Umbilical cord (tissue), 1 donor: ENCODE results near the gene ART5. TPM values are rescaled to one million over a fixed set of nuclear protein-coding genes. Genes with fewer than 3 reads are reported as not detected.

Source experiments
- total RNA-seq: library from RNA; depleted of rRNA; stranded (reverse); fragments of >200 nt; gene quantifications from one replicate; pipeline ENCODE4 v1.2.3, GENCODE V29; 2014; ENCODE audit warnings: low replicate concordance; ENCODE audit not compliant: insufficient read depth

The ART5 gene
- total RNA-seq, 1 donor from 2014 or later, result not detected

Other genes with a start within 250 kb of the ART5 start
- not detected for gene ART1, start 3.1 kb upstream of the ART5 start, total RNA-seq
- 1.7 TPM for gene CHRNA10, start 29.4 kb upstream of the ART5 start, total RNA-seq
- 62.4 TPM for gene NUP98, start 155.6 kb upstream of the ART5 start, total RNA-seq
- gene PGAP2, start 166.6 kb upstream of the ART5 start, total RNA-seq, result 3.6 TPM
- gene RHOG, start 199.0 kb upstream of the ART5 start, total RNA-seq, result 8.7 TPM
- 21.7 TPM for gene STIM1, start 213.7 kb upstream of the ART5 start, total RNA-seq